NCI-H446 treated with DMSO at 0.1 percent for 48 hours (cell line): ENCODE measurements around the gene PDZK1IP1.
"Not testable (repeated sequence)": the region's sequence is repeated elsewhere in the genome, so short reads cannot be mapped to it uniquely, and the experiment has no call there.

Experiments used
- DNase-seq: peaks from one replicate; lab custom pipeline; 2025; lab: John Stamatoyannopoulos, UW

PDZK1IP1 gene

GRCh38 chr1:47223921-47224675, 34.3 kb upstream of the PDZK1IP1 start:
- DNase-seq = no peak

GRCh38 chr1:47223174-47223920, 33.5 kb upstream of the PDZK1IP1 start:
- DNase-seq = no peak

GRCh38 chr1:47222476-47222875, 32.6 kb upstream of the PDZK1IP1 start:
- no peak for DNase-seq

GRCh38 chr1:47219590-47220220, 29.9 kb upstream of the PDZK1IP1 start:
- no peak for DNase-seq

DNA sequence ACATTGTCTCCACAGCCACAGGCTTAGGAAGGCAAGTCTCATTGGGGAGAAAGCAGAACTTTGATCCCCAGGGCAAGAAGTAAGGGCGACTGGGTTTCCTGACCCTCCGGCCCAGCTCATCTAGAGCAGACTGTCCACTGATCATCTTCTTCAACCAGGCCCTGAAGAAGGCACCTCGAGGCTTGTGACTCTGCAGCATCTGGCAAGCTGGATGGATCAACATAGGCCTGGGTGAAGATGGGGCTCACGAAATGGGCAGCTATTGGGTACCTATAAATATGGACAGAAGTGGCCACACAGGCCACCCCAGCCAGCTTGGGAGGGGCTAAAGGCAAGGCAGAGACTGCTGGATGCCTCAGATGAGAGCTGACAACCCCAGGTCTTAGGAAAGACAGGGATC, 29.2 kb upstream of the PDZK1IP1 start:
- no peak for DNase-seq

GRCh38 chr1:47216278-47217059, 26.6 kb upstream of the PDZK1IP1 start:
- DNase-seq = no peak

- no peak for DNase-seq
These were observed 25.9 kb upstream of the PDZK1IP1 start for GRCh38 chr1:47215713-47216112.

DNA sequence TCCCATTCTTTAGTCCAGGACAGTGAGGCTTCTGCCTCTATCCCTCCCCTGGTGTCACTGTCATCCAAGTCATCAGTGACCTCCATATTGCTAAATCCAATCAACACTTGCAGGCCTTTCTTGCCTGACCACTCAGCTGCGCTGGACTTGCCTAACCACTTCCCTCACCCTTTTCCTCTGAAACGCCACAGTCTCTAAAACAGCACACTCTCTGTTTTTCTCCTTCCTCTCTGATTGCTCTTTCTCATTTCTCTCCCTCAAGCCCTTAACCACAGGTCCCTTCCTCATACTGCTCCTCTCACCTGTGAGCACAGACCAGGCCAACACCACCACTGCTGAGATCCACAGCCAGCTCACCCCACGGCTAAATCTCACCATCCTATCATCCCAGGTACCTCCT, 24.7 kb upstream of the PDZK1IP1 start:
- DNase-seq = no peak

- DNase-seq = no peak
These were observed 23.6 kb upstream of the PDZK1IP1 start for GRCh38 chr1:47213230-47213963.

DNA sequence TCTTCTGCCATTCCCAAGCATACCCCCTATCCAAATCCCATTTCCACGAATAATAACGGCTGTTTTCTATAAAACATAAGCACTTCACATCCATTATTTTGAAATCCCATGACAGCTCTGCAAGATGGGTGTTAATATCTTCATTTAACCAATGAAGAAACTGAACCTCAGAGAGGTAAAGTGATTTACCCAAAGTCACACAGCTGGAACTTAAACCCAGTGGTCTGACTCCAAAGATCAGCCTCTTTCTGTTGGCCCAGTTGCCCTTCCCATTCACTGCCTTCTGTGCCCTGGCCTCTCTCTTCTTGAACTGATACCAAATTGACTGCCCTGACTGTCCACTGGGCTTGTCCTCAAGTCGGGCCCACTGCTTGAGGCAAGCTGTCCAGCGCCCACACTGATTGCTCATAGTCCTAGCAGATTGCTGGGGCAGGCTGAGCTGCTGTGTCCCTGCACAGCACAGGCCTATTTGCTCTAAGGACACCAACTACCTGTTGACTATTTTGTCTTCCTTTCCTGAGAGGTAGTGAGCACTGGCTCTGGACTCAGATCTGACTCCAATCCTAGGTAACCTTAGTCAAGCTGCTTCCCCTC, 22.9 kb upstream of the PDZK1IP1 start:
- no peak for DNase-seq

GRCh38 chr1:47211796-47212269, 22.0 kb upstream of the PDZK1IP1 start:
- DNase-seq = no peak

DNA sequence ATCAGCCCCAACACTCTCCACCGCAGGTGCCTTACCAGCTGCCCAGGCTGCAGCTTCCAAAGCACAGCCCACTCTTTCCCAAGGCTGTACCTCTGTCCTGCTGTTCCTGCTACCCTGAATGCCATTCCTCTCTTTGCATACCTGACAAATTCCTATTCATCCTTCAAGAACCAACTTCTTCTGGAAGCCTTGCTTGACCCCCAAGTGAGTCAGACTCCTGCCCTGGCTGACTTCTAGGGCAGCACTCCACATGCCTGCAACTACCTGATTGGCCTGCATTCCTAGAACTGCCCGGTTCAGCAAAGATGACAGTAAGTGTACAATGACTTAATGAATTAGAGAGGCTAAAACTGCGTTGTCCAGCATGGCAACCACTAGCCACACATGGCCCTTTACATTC, 20.8 kb upstream of the PDZK1IP1 start:
- DNase-seq = no peak

DNA sequence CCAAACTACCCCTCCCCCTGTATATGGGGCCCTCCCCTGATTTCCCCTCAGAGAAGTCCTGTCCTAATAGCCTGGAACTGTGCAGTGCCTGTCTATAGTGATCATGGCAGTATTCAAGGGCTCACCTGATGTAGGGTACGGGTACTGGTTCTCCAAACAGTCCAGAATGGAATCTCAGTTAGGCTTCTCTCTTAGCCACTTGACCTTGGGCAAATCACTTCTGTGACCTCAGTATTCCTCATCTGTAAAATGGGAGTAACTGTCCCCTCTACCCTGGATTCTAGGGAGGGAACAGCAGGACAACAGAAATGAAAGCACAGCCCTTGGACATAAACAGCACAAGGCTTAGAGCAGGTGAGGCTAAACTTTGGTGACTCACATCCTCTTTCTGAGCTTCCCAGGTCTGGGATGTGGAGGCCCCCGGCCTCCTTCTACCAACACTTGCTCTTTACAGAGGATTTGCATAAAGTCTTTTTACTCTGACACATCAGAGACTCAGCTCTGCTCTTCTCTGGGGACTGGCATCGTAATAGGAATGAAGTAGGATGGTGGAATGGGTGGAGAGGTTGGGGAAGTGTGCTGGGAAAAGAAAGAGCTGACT, 20.0 kb upstream of the PDZK1IP1 start:
- DNase-seq = no peak

- no peak for DNase-seq
These were observed 19.3 kb upstream of the PDZK1IP1 start for GRCh38 chr1:47209091-47209490.

DNA sequence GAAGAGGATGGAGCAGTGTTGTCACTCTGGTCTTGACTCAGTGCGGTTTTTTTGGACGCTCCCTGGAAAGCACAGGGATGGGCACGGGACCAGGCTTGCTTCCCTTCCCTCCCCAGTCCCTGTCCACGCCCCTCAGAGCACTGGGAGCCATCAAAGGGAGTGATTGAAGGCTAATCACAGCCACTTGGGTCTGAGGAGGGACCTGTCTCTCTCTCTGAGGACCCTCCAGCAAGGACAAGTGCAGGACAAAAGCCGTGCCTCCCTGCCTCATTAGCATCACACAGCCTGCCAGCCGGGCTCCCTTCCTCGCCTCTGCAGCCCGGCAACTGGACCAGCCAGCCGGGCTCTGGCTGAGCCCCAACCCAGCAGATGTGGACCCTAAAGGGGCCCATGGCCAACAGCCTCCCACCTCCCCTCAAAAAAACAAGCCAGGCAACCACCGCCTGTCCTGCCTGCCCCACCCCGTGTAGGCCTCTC, 18.6 kb upstream of the PDZK1IP1 start:
- no peak for DNase-seq

DNA sequence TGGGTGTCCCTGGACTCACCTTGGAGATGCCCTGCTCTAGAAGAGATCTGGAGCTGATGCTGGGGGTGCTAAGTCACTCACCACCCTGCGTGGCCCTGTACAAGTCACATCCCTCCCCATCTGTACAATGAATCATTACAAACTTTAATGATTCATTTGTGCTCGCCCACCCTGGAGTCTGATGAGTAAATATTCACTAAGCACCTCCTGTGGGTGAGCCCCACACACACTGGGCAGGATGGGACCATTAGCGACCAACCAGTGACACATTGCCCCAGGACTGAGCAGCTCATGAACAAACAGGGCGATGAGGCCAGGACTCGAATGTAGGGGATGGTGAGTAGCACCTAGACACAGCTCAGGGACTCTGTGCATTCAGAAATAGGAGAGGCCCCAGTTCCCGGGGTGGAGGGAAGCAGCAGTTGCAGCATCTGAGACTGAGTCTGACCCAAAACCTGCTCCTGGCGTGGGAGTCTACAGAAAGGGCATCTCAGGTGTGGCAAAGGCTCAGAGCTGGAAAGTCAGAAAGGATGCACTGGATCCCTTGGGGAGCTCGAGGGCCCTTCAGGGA, 18.1 kb upstream of the PDZK1IP1 start:
- DNase-seq = no peak

- no peak for DNase-seq
These were observed 16.1 kb upstream of the PDZK1IP1 start for GRCh38 chr1:47205918-47206317.

GRCh38 chr1:47203504-47203903, 13.7 kb upstream of the PDZK1IP1 start:
- not testable (repeated sequence) for DNase-seq

DNA sequence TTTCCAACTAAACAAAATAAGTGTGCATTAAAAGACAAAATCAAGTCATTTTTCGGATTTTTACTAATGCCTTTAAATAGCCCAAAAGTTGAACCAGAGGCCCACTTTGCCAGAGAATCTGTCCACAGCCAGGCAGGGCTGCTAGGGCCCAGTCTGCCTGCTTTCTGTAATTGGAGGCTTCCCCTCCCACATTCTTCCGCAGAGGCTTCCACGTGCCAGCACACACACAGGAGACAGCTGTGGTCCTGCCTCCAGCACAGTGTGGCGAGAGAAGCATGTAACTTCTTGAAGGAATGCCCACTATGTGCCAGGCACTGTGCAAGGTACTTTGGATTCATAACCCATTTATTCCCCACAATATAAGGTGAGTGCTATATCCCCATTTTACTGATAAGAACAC, 11.3 kb upstream of the PDZK1IP1 start:
- DNase-seq = no peak

- no peak for DNase-seq
These were observed 8.4 kb upstream of the PDZK1IP1 start for GRCh38 chr1:47198214-47198613.
